ENCODE data around the gene PRND.
"Not testable (repeated sequence)": the region's sequence is repeated elsewhere in the genome, so short reads cannot be mapped to it uniquely, and the experiment has no call there.

Gene PRND

DNA sequence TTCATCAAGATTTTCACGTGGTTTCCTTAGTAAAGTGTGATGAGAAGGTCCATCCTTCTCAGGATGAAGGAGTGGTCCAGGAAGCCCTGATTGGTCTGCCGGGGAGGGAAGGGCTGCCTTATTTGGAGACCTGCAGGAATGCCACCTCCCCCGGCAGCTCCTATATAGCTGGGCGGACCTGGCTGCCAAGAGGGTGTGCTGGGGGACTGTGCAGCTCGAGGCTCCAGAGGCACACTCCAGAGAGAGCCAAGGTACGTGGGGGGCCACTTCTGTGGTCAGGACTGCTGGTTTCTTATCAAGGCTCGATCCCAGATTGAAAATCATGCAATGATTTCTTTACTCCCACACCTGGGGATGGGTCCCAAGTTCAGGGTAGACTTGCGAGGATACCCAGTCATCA, at the start of gene PRND:
Gene PRND (plus strand): TSS at position 191 of the 400 bp plus-strand sequence. CDS start 2,643 bp downstream, outside the sequence.
- no peak for DNase-seq (ENCODE audit: low read depth in 2 of 3, low spot score in 1 of 3)

DNA sequence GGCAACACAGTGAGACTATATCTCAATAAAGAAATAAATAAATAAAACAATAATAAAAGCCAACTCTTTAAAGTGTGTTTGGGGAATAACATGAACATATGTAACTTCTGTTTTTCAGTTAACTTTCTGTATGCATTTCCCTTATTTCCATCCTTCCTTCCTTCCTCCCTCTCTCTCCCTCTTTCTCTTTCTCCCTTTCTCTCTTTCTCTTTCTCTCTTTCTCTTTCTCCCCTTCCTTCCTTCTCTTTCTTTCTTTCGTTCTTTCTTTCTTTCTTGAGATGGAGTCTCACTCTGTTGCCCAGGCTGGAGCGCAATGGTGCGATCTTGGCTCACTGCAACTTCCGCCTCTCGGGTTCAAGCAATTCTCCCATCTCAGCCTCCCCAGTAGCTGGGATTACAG, 48.8 kb upstream of the PRND start:
- no peak for DNase-seq (ENCODE audit: low read depth in 2 of 3, low spot score in 1 of 3)

DNA sequence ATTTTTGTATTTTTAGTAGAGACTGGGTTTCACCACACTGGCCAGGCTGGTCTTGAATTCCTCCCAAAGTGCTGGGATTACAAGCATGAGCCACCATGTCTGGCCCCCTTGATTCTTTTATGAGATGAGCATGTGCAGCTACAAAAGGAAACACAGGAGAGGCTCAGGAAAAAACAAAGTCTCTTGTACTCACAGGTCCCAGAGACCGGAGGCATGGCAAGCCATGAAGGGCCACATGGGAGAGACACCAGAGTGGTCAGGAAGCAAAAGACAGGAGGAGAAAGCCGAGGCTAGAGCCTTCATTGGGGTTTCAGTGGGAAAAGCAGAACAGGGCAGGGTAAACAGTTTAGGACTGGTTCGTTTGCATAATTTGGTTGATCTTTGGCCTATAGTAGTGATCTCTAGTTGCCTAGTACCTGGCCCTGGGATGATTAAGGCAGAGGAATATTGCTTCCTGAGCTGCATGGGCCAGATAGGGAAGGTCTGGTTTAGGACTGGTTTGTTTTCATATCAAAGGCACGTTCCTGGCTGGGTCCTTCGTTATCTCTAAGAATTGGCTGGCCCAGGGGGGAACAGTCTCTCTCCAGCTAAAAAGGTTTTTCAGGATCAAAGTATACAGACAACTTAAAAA, 48.2 kb upstream of the PRND start:
- DNase-seq (ENCODE audit: low read depth in 2 of 3, low spot score in 1 of 3), result no peak

GRCh38 chr20:4674672-4675071, 47.0 kb upstream of the PRND start:
- no peak for DNase-seq (ENCODE audit: low read depth in 2 of 3, low spot score in 1 of 3)

DNA sequence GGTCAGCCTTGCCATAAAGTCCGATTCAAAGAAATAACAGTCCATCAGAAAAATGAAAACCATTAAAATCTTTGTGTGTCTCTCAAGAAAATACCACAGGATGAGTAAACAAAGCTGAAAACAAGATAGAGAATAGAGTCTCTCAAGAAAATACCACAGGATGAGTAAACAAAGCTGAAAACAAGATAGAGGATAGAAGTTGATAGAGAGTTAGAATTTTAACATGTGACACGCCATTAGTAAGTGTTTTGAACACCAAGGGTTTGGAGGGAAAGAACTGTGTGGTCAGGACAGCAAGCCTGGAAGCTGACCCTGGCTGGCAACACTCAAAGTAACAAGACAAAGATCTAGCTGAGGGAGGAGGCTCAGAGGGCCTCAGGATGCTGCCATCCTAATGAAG, 43.9 kb upstream of the PRND start:
- DNase-seq (ENCODE audit: low read depth in 2 of 3, low spot score in 1 of 3), result no peak

- DNase-seq (ENCODE audit: low read depth in 2 of 3, low spot score in 1 of 3), result no peak
Measured at GRCh38 chr20:4681401-4681800, 40.3 kb upstream of the PRND start.

- DNase-seq (ENCODE audit: low read depth in 2 of 3, low spot score in 1 of 3), result no peak
Measured at GRCh38 chr20:4681991-4682401, 39.7 kb upstream of the PRND start.

- DNase-seq (ENCODE audit: low read depth in 2 of 3, low spot score in 1 of 3), result no peak
Measured at GRCh38 chr20:4682682-4683081, 39.0 kb upstream of the PRND start.

GRCh38 chr20:4683261-4683660, 38.4 kb upstream of the PRND start:
- no peak for DNase-seq (ENCODE audit: low read depth in 2 of 3, low spot score in 1 of 3)

- no peak for DNase-seq (ENCODE audit: low read depth in 2 of 3, low spot score in 1 of 3)
Measured at GRCh38 chr20:4684837-4685413, 36.8 kb upstream of the PRND start.

DNA sequence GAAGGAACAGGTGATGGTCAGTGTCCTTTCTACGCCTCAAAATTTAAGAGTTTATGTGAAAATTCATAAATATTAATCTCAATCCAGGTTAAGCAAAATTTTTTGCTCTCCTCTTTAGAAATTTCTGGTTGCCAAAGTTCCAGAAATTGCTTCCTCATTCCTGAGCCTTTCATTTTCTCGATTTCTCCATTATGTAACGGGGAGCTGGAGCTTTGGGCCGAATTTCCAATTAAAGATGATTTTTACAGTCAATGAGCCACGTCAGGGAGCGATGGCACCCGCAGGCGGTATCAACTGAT, 35.8 kb upstream of the PRND start:
- no peak for DNase-seq (ENCODE audit: low read depth in 2 of 3, low spot score in 1 of 3)

DNA sequence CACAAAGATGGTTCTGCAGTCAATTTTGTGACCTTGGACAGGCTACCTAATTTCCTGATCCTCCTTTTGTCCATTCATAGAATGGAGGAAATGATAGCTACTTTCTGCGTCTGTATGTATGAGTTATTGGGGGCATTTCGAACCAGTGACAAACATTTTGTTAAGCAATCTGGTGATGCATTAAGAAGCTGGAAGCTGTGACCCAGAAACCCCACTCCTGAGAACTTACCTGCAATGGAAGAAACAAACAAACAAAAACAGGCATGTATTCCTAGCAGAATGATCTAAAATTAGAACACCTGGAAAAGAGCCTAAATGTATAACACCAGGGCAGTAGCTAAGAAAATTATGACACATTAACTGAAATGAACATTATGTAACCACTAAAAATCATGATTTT, 33.4 kb upstream of the PRND start:
- DNase-seq (ENCODE audit: low read depth in 2 of 3, low spot score in 1 of 3), result no peak

DNA sequence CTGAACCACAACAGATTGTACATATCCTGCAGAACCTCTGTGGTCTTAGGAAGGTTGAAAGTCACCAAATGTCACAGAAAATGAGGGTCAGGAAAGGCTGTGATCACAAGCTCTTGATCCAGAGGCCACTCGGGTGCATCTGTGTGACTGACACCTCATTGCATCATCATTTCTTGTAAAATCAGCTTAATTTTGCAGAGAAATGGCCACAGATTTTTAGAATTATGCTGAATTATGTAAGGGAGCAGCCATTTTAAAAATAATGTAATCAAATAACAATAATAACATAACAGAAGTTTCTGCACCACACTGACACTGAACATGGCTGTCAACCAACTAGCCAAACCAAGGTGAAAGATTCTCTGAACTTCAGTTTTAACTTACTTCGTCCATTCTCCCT, 32.5 kb upstream of the PRND start:
- no peak for DNase-seq (ENCODE audit: low read depth in 2 of 3, low spot score in 1 of 3)

- DNase-seq (ENCODE audit: low read depth in 2 of 3, low spot score in 1 of 3), result no peak
Measured at GRCh38 chr20:4691753-4692152, 30.0 kb upstream of the PRND start.

- DNase-seq (ENCODE audit: low read depth in 2 of 3, low spot score in 1 of 3), result no peak
Measured at GRCh38 chr20:4694076-4694475, 27.6 kb upstream of the PRND start.

DNA sequence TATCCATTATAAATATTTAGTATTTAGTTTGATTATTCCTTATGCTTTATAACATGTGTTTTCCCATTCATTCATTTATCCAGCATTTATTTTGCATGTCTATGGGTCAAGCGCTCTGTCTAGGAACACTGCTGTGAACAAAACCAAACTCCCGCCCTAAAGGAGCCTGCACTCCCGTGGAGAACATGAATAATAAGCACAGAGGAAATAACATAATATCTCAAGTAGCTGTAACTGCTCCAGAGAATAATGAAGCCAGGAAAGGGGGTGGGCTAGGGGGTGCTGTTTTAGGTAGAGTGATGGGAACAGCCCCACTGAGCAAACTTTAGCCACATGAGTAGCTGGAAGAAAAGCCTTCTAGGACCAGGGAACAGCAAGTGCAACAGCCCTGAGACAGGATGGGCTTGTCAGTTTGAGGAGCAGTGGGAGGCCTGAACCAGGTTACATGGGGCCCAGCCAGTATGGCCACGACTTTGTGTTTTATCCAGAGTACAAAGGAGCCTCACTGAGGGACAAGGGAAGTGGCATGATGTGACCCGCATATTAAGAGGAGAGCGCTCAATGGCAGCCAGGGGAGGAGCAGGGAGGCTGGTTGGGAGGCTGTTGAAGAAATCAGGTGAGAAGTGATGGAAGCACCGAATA, 24.4 kb upstream of the PRND start:
- DNase-seq (ENCODE audit: low read depth in 2 of 3, low spot score in 1 of 3), result no peak

- DNase-seq (ENCODE audit: low read depth in 2 of 3, low spot score in 1 of 3), result no peak
Measured at GRCh38 chr20:4697831-4698221, 23.9 kb upstream of the PRND start.

GRCh38 chr20:4699216-4699615, 22.5 kb upstream of the PRND start:
- DNase-seq (ENCODE audit: low read depth in 2 of 3, low spot score in 1 of 3), result no peak

GRCh38 chr20:4699957-4700356, 21.8 kb upstream of the PRND start:
- DNase-seq (ENCODE audit: low read depth in 2 of 3, low spot score in 1 of 3), result no peak

- DNase-seq (ENCODE audit: low read depth in 2 of 3, low spot score in 1 of 3), result no peak
Measured at GRCh38 chr20:4702562-4703280, 19.0 kb upstream of the PRND start.

- no peak for DNase-seq (ENCODE audit: low read depth in 2 of 3, low spot score in 1 of 3)
Measured at GRCh38 chr20:4703281-4703676, 18.4 kb upstream of the PRND start.

DNA sequence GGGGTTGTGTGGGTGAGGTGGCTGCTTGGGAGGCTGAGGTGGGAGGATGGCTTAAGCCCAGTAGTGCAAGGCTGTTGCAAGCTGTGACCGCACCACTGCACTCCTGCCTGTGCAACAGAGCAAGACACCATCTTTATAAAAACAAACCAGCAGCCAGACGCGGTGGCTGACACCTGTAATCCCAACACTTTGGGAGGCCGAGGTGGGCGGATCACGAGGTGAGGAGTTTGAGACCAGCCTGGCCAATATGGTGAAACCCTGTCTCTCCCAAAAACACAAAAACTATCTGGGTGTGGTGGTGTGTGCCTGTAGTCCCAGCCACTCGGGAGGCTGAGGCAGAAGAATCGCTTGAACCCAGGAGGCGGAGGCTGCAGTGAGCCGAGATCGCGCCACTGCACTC, 14.8 kb upstream of the PRND start:
- DNase-seq (ENCODE audit: low read depth in 2 of 3, low spot score in 1 of 3), result not testable (repeated sequence)
